ENCODE results near the gene CAB39L.

- TF ChIP-seq EZH2phosphoT487 (IDR thresholded peaks at IDR 0.05; ENCODE audit: low read depth) (no peak), CTCF (IDR thresholded peaks at IDR 0.05; ENCODE audit: low read depth, low read length) (no peak)
These were observed 55.7 kb downstream of the CAB39L start for GRCh38 chr13:49388091-49388635.

Data from OCI-LY3 (cell line).